Inflammatory macrophage (primary cell): Measurements from ENCODE around the gene NAGLU.
"Not testable (repeated sequence)": the region's sequence is repeated elsewhere in the genome, so short reads cannot be mapped to it uniquely, and the experiment has no call there.

Experiments used
- DNase-seq, 2 donors: peaks; one replicate each; pipeline ENCODE4 v3.0.0-alpha.2; 2020 to 2022

NAGLU gene

GRCh38 chr17:42521666-42522262 is 14.3 kb upstream of the NAGLU start:
- DNase-seq, result no peak

DNA sequence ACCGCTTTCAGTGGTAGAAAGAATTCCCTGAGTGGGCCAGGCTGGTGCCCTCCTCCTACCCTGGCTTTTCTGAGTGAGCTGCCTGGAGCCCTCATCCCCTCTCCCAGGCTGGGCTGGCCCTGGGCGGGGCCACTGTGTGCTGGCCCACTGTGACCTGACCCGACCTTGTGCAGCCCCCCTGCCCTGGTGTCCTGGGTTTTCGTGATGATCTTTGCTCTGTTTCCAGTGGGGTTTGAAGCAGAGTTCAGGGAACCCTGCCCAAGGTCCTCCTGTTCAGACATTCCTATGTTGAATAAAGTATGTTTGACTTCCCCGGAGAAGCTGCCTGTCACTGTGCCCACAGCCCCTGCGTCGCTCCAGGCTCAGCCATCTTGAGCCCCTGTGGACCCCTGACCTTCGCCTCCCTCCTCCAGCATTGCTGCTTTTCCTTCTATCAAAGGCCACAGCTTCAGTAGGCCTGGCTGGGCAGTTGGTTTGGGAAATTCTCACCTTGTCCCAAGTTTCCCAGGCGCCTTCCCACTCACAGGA is 13.7 kb upstream of the NAGLU start:
- DNase-seq, result no peak

DNA sequence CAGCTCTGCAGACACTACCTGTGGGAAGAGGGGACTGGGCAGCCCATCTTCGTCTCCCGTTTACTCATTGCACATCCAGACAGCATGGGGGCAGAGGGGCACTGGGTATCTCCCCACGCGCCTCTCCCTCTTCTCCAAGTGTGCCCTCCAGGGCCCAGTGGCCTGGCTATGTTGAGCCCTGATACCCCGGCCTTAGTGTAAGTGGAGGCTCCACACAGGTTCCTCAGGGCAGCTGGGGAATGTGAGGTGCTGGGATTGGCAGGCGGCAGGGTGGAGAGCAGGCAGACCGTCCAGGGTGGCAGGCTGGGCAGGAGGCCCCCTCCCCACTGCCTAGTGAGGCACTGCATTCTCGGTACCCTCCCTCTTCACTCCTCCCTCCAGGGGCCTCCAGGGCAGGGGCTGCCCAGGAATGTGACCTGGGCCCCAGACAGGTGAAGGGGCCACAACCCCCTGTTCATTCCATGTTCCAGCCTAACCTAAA is 13.2 kb upstream of the NAGLU start:
- DNase-seq, result no peak

DNA sequence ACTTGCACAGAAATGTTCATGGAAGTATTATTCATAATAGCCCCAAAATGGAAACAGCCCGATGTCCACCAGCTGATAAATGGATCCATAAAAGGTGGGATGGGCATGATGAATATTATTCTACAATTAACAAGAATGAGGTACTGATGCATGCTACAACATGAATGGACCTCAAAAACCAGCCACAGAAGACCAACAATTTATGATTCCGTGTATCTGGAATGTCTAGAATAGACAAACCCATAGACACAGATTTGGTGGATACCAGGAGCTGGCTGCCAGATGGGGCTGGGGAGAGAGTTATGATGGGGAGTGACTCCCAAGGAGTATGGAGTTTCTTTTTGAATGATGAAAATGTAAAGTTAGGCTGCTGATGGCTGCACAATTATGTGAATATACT is 10.8 kb upstream of the NAGLU start:
- no peak for DNase-seq

DNA sequence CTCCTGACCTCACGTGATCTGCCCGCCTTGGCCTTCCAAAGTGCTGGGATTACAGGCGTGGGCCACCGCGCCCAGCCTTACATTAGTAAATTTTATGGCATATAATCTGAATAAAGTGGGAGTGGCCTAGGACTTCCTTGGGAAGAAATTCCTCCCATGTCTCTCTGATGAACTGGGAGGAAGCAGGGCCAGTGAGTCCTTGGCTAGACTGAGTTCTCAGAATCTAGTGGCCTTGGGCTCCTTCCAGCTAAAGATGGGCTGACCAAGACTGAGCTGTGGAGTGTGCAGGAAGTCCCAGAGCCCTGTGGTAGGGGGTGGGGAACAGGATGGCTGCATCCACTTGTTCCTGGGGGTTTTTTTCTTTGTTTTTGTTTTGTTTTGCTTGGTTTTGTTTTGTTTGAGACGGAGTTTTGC is 10.0 kb upstream of the NAGLU start:
- DNase-seq, result no peak

DNA sequence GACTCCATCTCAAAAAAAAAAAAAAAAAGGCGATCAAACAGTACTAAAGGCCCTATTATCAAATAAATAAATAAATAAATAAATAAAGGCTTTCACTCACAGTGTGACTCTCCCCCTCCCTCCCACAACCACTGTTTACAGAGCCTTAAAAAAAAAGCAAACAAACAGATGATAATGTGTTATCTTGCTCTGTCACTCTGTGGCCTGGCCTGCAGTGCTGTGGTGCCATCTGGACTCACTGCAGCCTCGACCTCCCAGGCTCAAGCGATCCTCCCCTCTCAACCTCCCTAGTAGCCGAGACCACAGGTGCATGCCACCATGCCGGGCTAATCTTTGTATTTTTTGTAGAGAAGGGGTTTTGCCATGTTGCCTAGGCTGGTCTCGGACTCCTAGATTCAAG is 8.1 kb upstream of the NAGLU start:
- DNase-seq, result no peak

GRCh38 chr17:42529061-42529460 is 7.0 kb upstream of the NAGLU start:
- peak; percentile 24 to 29 for DNase-seq

- DNase-seq, result no peak
Observed at GRCh38 chr17:42530952-42531454, 5.0 kb upstream of the NAGLU start.

DNA sequence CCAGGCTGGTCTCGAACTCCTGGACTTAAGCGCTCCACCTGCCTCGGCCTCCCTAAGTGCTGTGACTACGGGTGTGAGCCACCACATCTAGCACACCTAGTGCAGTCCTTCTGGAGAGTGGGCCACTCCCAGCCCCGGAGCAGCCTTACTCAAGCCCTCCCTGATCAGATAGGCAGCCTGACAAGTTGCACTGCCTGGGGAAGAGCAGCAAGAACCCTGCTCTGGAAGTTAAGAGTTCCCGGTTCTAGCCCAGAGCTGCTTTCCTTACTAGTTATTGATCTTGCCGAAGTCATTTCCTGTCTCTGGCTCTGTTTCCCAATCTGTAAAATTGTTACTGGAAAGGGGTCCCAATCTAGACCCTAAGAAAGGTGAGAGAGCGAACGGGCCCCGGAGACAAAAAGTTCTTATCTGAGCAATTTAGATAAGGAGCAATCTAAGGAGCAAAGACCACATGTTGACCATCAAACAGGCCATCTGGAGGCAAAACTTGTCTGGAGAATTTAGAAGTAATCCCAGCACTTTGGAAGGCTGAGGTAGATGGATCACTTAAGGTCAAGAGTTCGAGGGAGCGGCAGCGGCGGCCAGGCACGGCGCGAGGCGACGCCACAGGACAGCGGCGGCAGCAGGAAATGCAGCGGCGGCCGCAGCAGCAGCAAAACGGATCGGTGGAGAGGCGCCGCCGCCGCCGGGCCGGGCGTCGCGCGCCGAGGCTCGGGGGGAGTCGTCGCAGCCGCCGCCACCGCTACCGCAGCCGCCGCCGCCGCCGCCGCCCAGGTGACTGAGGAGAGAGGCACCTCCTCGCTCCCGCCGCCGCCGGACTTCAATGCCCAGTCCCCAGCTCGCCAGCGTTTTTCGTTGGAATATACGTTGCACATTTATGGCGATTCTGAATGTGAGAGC is 4.3 kb upstream of the NAGLU start:
- DNase-seq, result peak; percentile 66 to 77

- no peak for DNase-seq
Observed at GRCh38 chr17:42535155-42536047, 640 bp upstream of the NAGLU start.

- DNase-seq, result peak; percentile 73 to 87
Observed at GRCh38 chr17:42536372-42537155, 523 bp downstream of the NAGLU start.

GRCh38 chr17:42537156-42537805 is 1.2 kb downstream of the NAGLU start:
- DNase-seq, result no peak

- DNase-seq, result no peak
Observed at GRCh38 chr17:42537826-42538451, 1.9 kb downstream of the NAGLU start.

DNA sequence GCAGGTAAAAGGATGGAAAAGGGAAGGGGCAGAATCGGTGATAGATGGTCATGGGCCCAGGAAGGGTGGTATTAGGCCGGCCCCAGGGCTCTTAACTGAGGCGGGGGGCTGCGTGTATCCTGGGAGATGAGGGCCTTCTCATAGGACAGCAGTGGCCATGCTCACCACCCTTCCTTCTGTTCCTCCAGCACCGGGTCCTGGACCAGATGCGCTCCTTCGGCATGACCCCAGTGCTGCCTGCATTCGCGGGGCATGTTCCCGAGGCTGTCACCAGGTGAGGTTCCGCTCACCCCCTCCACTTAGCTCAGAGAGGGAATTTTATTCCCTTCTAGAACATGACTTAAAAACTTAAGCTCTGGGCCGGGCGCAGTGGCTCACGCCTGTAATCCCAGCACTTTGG is 2.4 kb downstream of the NAGLU start:
- DNase-seq, result no peak

- not testable (repeated sequence) for DNase-seq
Observed at GRCh38 chr17:42540558-42540957, 4.5 kb downstream of the NAGLU start.

DNA sequence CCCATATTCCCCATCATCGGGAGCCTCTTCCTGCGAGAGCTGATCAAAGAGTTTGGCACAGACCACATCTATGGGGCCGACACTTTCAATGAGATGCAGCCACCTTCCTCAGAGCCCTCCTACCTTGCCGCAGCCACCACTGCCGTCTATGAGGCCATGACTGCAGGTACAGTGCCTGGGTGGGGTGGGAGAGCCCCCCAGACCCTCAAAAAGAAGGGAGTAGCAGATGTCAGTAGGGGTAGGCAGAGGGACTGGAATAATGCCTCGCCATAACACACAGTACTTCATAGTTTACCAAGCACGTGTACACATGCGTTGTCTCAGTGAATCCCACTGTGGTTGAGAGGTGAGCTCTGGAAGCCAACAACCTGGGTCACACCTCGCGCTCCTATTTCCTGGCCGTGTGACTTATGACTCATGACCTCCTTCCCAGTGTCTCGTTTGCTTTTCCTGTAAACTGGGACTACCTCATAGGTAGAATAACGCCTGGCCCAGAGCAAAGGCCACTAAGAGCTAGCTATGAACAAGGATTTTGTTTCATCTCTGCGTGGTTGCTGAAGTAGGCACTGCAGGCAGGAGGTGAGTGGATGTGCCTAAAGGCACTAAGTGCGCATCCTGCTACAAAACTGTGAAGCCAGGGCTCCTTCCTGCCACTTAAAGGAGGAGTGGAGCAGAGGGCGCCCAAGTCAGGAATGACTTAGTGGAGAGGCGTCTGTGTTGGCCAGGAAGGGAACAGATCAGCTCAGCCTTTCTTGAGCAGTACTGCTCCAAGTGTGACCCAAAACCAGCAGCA is 5.2 kb downstream of the NAGLU start:
- no peak for DNase-seq

DNA sequence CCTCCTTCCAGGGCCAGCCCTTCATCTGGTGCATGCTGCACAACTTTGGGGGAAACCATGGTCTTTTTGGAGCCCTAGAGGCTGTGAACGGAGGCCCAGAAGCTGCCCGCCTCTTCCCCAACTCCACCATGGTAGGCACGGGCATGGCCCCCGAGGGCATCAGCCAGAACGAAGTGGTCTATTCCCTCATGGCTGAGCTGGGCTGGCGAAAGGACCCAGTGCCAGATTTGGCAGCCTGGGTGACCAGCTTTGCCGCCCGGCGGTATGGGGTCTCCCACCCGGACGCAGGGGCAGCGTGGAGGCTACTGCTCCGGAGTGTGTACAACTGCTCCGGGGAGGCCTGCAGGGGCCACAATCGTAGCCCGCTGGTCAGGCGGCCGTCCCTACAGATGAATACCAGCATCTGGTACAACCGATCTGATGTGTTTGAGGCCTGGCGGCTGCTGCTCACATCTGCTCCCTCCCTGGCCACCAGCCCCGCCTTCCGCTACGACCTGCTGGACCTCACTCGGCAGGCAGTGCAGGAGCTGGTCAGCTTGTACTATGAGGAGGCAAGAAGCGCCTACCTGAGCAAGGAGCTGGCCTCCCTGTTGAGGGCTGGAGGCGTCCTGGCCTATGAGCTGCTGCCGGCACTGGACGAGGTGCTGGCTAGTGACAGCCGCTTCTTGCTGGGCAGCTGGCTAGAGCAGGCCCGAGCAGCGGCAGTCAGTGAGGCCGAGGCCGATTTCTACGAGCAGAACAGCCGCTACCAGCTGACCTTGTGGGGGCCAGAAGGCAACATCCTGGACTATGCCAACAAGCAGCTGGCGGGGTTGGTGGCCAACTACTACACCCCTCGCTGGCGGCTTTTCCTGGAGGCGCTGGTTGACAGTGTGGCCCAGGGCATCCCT is 7.4 kb downstream of the NAGLU start:
- DNase-seq, result no peak

- DNase-seq, result no peak
Observed at GRCh38 chr17:42544874-42545283, 8.8 kb downstream of the NAGLU start.
